Caco-2 (cell line): ENCODE results near the gene GLT6D1. TPM values are rescaled to one million over a fixed set of nuclear protein-coding genes. Genes with fewer than 3 reads are reported as not detected.

Experiments used
- BruUV-seq: library from RNA; stranded (reverse); fragments of 400-500 nt; replicated peaks from 2 replicates; lab custom pipeline; 2021; lab: Mats Ljungman, UMichigan
- CTCF ChIA-PET: fragments of 300-600 bp; sonication (Branson Sonifier 250); formaldehyde crosslinking; loops from one replicate; lab custom pipeline; 2022; ENCODE audit warnings: antibody characterized with exemption; lab: Charles Lee
- POLR2A ChIA-PET: fragments of 300-600 bp; sonication (Branson Sonifier 250); formaldehyde crosslinking; loops from one replicate; lab custom pipeline; 2022; ENCODE audit warnings: antibody characterized with exemption; lab: Charles Lee
- DNase-seq, 2 experiments: peaks; one replicate each; pipeline versions ENCODE4 v3.0.0 to v3.0.0-alpha.2; 2020 to 2022
- H3K27me3 ChIP-seq: replicated peaks from 2 replicates; pipeline ENCODE4 v1.6.0; 2011; ENCODE audit warnings: low read length; ENCODE audit not compliant: control insufficient read depth, insufficient read depth
- H3K36me3 ChIP-seq: 2 replicates; pipeline ENCODE4 v1.5.1; 2011; ENCODE audit warnings: low read length; ENCODE audit not compliant: control insufficient read depth, insufficient read depth
- H3K4me1 ChIP-seq: fragments of 250-450 bp; sonication (Bioruptor Pico); 2 replicates; pipeline ENCODE4 v1.5.1; 2020; ENCODE audit warnings: mild to moderate bottlenecking
- H3K4me3 ChIP-seq: 2 replicates; pipeline ENCODE4 v1.5.1; 2011; ENCODE audit warnings: low read depth, mild to moderate bottlenecking, control low read depth, low read length
- H3K9me3 ChIP-seq: fragments of 250-450 bp; sonication (Bioruptor Pico); 2 replicates; pipeline ENCODE4 v1.5.1; 2020; ENCODE audit warnings: mild to moderate bottlenecking, moderate library complexity
- H3K27ac Mint-ChIP-seq: one replicate; pipeline ENCODE4 v1.8.0; 2022; ENCODE audit warnings: mixed read lengths; ENCODE audit not compliant: unreplicated experiment
- H3K27me3 Mint-ChIP-seq: one replicate; pipeline ENCODE4 v1.8.0; 2022; ENCODE audit warnings: mixed read lengths; ENCODE audit not compliant: insufficient read depth, unreplicated experiment
- H3K36me3 Mint-ChIP-seq: one replicate; pipeline ENCODE4 v1.8.0; 2022; ENCODE audit warnings: mild to moderate bottlenecking, mixed read lengths; ENCODE audit not compliant: insufficient read depth, unreplicated experiment
- H3K4me1 Mint-ChIP-seq: one replicate; pipeline ENCODE4 v1.8.0; 2022; ENCODE audit warnings: low read depth, mixed read lengths; ENCODE audit not compliant: unreplicated experiment
- H3K4me3 Mint-ChIP-seq: one replicate; pipeline ENCODE4 v1.8.0; 2022; ENCODE audit warnings: mild to moderate bottlenecking, moderate library complexity, mixed read lengths; ENCODE audit not compliant: unreplicated experiment
- H3K9me3 Mint-ChIP-seq: one replicate; pipeline ENCODE4 v1.8.0; 2022; ENCODE audit warnings: mixed read lengths; ENCODE audit not compliant: unreplicated experiment
- CTCF ChIP-seq, 2 experiments: fragments of 200-600 bp in 1 of 2; IDR thresholded peaks; 1 replicate in 1 of 2; 2 replicates in 1 of 2; pipeline versions ENCODE4 v1.5.1 to v1.8.0; 2011 to 2022; ENCODE audit warnings: antibody characterized with exemption in 1 of 2, control low read depth in 1 of 2, inconsistent platforms in 1 of 2, low read depth in 1 of 2, low read length in 1 of 2, mild to moderate bottlenecking in 1 of 2, moderate library complexity in 1 of 2; ENCODE audit not compliant: insufficient read depth in 1 of 2, severe bottlenecking in 1 of 2, unreplicated experiment in 1 of 2
- intact Hi-C: fragments of 100-400 bp; cut with micrococcal nuclease; formaldehyde crosslinking; loops from one replicate; pipeline ENCODE4 v1.10.0; 2022; ENCODE audit not compliant: unreplicated experiment
- total RNA-seq: library from RNA; stranded (reverse); gene quantifications from 2 replicates; pipeline ENCODE4 v1.2.3, GENCODE V29; 2022

GLT6D1 gene
- total RNA-seq, 1 experiment from 2014 or later: not detected

GRCh38 chr9:135607401-135608293 is 31.7 kb downstream of the GLT6D1 start:
- CTCF ChIA-PET: no interaction called here
- Histone ChIP-seq H3K27me3 (no peaks in the 10 kb centered on the region), H3K4me3 (no peak overlapping the region), H3K36me3 (no peaks in the 10 kb centered on the region), H3K9me3 (no peaks in the 10 kb centered on the region), H3K4me1 (no peaks in the 10 kb centered on the region)
- peaks cover 10% of the 10 kb centered on the region for H3K9me3 Mint-ChIP-seq
- no peaks in the 10 kb centered on the region for H3K4me1 Mint-ChIP-seq
- intact Hi-C loops: no loop called here
- DNase-seq: peak in 1 of 2 experiments; percentile 31
- TF ChIP-seq CTCF (IDR thresholded peaks at IDR 0.05; ENCODE audit: insufficient read depth in 1 of 2, low read depth in 1 of 2, low read length in 1 of 2, severe bottlenecking in 1 of 2, unreplicated experiment in 1 of 2): no peak
- H3K27me3 Mint-ChIP-seq: peaks cover 12% of the 10 kb centered on the region
- no TSS peak for BruUV-seq
- POLR2A ChIA-PET: no interaction called here
- H3K36me3 Mint-ChIP-seq: no peaks in the 10 kb centered on the region
- H3K4me3 Mint-ChIP-seq: no peak overlapping the region
- no peak overlapping the region for H3K27ac Mint-ChIP-seq

- Histone ChIP-seq H3K9me3 (no peaks in the 10 kb centered on the region), H3K36me3 (no peaks in the 10 kb centered on the region), H3K27me3 (no peaks in the 10 kb centered on the region), H3K4me3 (no peak overlapping the region), H3K4me1 (no peaks in the 10 kb centered on the region)
- TF ChIP-seq CTCF (IDR thresholded peaks at IDR 0.05; ENCODE audit: insufficient read depth in 1 of 2, low read depth in 1 of 2, low read length in 1 of 2, severe bottlenecking in 1 of 2, unreplicated experiment in 1 of 2): no peak
- Mint-ChIP-seq H3K27me3 (peaks cover 9% of the 10 kb centered on the region), H3K9me3 (peaks cover 10% of the 10 kb centered on the region), H3K4me1 (no peaks in the 10 kb centered on the region), H3K36me3 (no peaks in the 10 kb centered on the region), H3K27ac (no peak overlapping the region), H3K4me3 (no peak overlapping the region)
- DNase-seq: no peak
- ChIA-PET POLR2A (no interaction called here), CTCF (interaction anchor here (0.5 to 0.8 kb wide), 2 partner anchors 55 to 96 kb away, joined by 3 to 9 read pairs; no protein-coding TSS in a partner anchor)
- BruUV-seq: no TSS peak
- intact Hi-C loops: no loop called here
Observed at GRCh38 chr9:135606885-135607259, 32.5 kb downstream of the GLT6D1 start.

GRCh38 chr9:135605238-135605781 is 34.0 kb downstream of the GLT6D1 start:
- no peaks in the 10 kb centered on the region for H3K36me3 ChIP-seq
- CTCF ChIA-PET: interaction anchor here (1.5 kb wide), 1 partner anchor 8 kb away, joined by 4 read pairs; no protein-coding TSS in a partner anchor
- no peaks in the 10 kb centered on the region for H3K27me3 ChIP-seq
- intact Hi-C loops: no loop called here
- no peaks in the 10 kb centered on the region for H3K36me3 Mint-ChIP-seq
- H3K4me3 ChIP-seq: no peak overlapping the region
- no peak overlapping the region for H3K4me3 Mint-ChIP-seq
- H3K4me1 ChIP-seq: no peaks in the 10 kb centered on the region
- H3K9me3 Mint-ChIP-seq: peaks cover 8% of the 10 kb centered on the region
- no TSS peak for BruUV-seq
- POLR2A ChIA-PET: no interaction called here
- H3K27ac Mint-ChIP-seq: no peak overlapping the region
- TF ChIP-seq CTCF (IDR thresholded peaks at IDR 0.05; ENCODE audit: insufficient read depth in 1 of 2, low read depth in 1 of 2, low read length in 1 of 2, severe bottlenecking in 1 of 2, unreplicated experiment in 1 of 2): no peak
- no peaks in the 10 kb centered on the region for H3K4me1 Mint-ChIP-seq
- H3K9me3 ChIP-seq: no peaks in the 10 kb centered on the region; the same call in 1 of the 2 replicates
- peaks cover 7% of the 10 kb centered on the region for H3K27me3 Mint-ChIP-seq
- DNase-seq: no peak
